HG02759 (cell line): Measurements from ENCODE around the gene PTBP3.

Source experiments
- ATAC-seq: cut with Tn5 transposase; IDR thresholded peaks from one replicate; pipeline ENCODE4 v1.9.1; 2021; ENCODE audit warnings: mild to moderate bottlenecking, moderate library complexity; ENCODE audit not compliant: unreplicated experiment

Gene PTBP3

GRCh38 chr9:112361601-112362000 is 28.2 kb upstream of the PTBP3 start:
- ATAC-seq = no peak

- ATAC-seq = no peak
Observed at GRCh38 chr9:112360047-112360804, 26.8 kb upstream of the PTBP3 start.

GRCh38 chr9:112355427-112355897 is 22.0 kb upstream of the PTBP3 start:
- ATAC-seq = no peak

- ATAC-seq = no peak
Observed at GRCh38 chr9:112354081-112354743, 20.8 kb upstream of the PTBP3 start.

- no peak for ATAC-seq
Observed at GRCh38 chr9:112352209-112352608, 18.8 kb upstream of the PTBP3 start.

- no peak for ATAC-seq
Observed at GRCh38 chr9:112351184-112351583, 17.8 kb upstream of the PTBP3 start.

GRCh38 chr9:112349008-112349333 is 15.6 kb upstream of the PTBP3 start:
- ATAC-seq = no peak

GRCh38 chr9:112348257-112349007 is 15.0 kb upstream of the PTBP3 start:
- peak; percentile 70 for ATAC-seq

GRCh38 chr9:112341730-112342129 is 8.3 kb upstream of the PTBP3 start:
- no peak for ATAC-seq

- ATAC-seq = no peak
Observed at GRCh38 chr9:112339886-112340285, 6.5 kb upstream of the PTBP3 start.

- no peak for ATAC-seq
Observed at GRCh38 chr9:112338561-112338960, 5.1 kb upstream of the PTBP3 start.

GRCh38 chr9:112337547-112337946 is 4.1 kb upstream of the PTBP3 start:
- no peak for ATAC-seq

GRCh38 chr9:112334432-112334841 is 1.0 kb upstream of the PTBP3 start:
- ATAC-seq = no peak

GRCh38 chr9:112333639-112334431 is 416 bp upstream of the PTBP3 start:
- peak; percentile 82 for ATAC-seq

- no peak for ATAC-seq
Observed at GRCh38 chr9:112332674-112332976, 794 bp downstream of the PTBP3 start.

- ATAC-seq = no peak
Observed at GRCh38 chr9:112332214-112332613, 1.2 kb downstream of the PTBP3 start.

- ATAC-seq = no peak
Observed at GRCh38 chr9:112331674-112331952, 1.8 kb downstream of the PTBP3 start.

GRCh38 chr9:112328545-112328944 is 4.9 kb downstream of the PTBP3 start:
- ATAC-seq = no peak

- ATAC-seq = no peak
Observed at GRCh38 chr9:112327718-112328450, 5.5 kb downstream of the PTBP3 start.

GRCh38 chr9:112326194-112326593 is 7.2 kb downstream of the PTBP3 start:
- no peak for ATAC-seq

GRCh38 chr9:112325600-112325999 is 7.8 kb downstream of the PTBP3 start:
- no peak for ATAC-seq
